BE2C (cell line): ENCODE results near the gene RNLS.

ENCODE experiments used
- DNase-seq: peaks from one replicate; pipeline ENCODE4 v3.0.0-alpha.2; 2020
- H3K27me3 ChIP-seq: fragments of 250-450 bp; sonication (Bioruptor Pico); 2 replicates; pipeline ENCODE4 v1.5.1; 2020; ENCODE audit warnings: mild to moderate bottlenecking
- H3K36me3 ChIP-seq: fragments of 250-450 bp; sonication (Bioruptor Pico); 2 replicates; pipeline ENCODE4 v1.5.1; 2020; ENCODE audit warnings: mild to moderate bottlenecking
- H3K4me1 ChIP-seq: fragments of 250-450 bp; sonication (Bioruptor Pico); 2 replicates; pipeline ENCODE4 v1.5.1; 2020
- H3K4me3 ChIP-seq: 2 replicates; pipeline ENCODE4 v1.5.1; 2011; ENCODE audit warnings: low read depth, low read length
- H3K9me3 ChIP-seq: fragments of 250-450 bp; sonication (Bioruptor Pico); 2 replicates; pipeline ENCODE4 v1.5.1; 2020
- CTCF ChIP-seq: IDR thresholded peaks from 2 replicates; pipeline ENCODE4 v1.5.1; 2012; ENCODE audit warnings: mild to moderate bottlenecking, low read depth, low read length

Gene RNLS

GRCh38 chr10:88546497-88546896 is 36.6 kb downstream of the RNLS start:
- Histone ChIP-seq H3K4me3 (no peak overlapping the region), H3K27me3 (no peaks in the 10 kb centered on the region), H3K9me3 (no peaks in the 10 kb centered on the region), H3K4me1 (no peaks in the 10 kb centered on the region; the same call in 1 of the 2 replicates), H3K36me3 (no peaks in the 10 kb centered on the region)
- no peak for DNase-seq
- no peak for TF ChIP-seq CTCF

GRCh38 chr10:88545359-88545758 is 37.8 kb downstream of the RNLS start:
- Histone ChIP-seq H3K27me3 (no peaks in the 10 kb centered on the region), H3K9me3 (no peaks in the 10 kb centered on the region), H3K4me3 (no peak overlapping the region), H3K4me1 (no peaks in the 10 kb centered on the region; the same call in 1 of the 2 replicates), H3K36me3 (no peaks in the 10 kb centered on the region)
- no peak for DNase-seq
- TF ChIP-seq CTCF = no peak

DNA sequence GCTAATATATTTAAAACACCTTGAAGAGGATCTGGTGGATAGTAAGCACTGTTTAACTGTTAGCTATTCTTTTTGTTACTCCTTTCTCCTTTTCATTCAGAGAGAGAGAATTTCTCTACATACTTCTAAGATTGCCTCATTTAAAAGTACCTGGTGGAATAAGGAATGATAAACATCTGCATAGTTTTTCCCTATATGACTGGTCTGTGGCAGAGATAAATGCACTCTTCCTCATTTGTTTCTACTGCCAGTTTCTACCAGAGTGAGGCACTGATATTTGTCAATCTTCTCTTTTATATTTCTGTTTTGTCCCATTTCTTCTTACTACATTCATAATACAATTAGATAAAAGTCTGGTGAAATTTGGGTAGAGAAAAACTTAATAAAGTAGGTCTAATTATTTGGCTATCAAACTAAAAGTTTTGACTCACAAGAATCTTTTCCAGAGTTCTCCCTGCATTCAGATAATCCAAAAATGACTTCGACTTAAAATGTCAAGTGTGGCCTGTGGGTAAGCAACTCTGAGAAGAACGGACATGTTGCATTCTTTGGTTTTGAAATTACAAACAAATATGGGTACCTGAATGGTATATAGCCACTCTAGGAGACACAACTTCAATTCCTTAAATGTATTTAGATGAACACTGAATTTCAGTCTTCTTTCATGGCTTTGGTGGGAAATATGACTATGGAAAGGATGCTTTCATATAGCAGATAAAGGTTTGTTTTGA is 38.8 kb downstream of the RNLS start:
- DNase-seq = no peak
- Histone ChIP-seq H3K4me3 (no peak overlapping the region), H3K36me3 (no peaks in the 10 kb centered on the region), H3K4me1 (no peaks in the 10 kb centered on the region; the same call in 1 of the 2 replicates), H3K27me3 (no peaks in the 10 kb centered on the region), H3K9me3 (no peaks in the 10 kb centered on the region)
- no peak for TF ChIP-seq CTCF

- Histone ChIP-seq H3K36me3 (no peaks in the 10 kb centered on the region), H3K27me3 (no peaks in the 10 kb centered on the region), H3K4me3 (no peak overlapping the region), H3K4me1 (no peaks in the 10 kb centered on the region; the same call in 1 of the 2 replicates), H3K9me3 (no peaks in the 10 kb centered on the region)
- DNase-seq = no peak
- no peak for TF ChIP-seq CTCF
Measured at GRCh38 chr10:88542522-88542921, 40.6 kb downstream of the RNLS start.

DNA sequence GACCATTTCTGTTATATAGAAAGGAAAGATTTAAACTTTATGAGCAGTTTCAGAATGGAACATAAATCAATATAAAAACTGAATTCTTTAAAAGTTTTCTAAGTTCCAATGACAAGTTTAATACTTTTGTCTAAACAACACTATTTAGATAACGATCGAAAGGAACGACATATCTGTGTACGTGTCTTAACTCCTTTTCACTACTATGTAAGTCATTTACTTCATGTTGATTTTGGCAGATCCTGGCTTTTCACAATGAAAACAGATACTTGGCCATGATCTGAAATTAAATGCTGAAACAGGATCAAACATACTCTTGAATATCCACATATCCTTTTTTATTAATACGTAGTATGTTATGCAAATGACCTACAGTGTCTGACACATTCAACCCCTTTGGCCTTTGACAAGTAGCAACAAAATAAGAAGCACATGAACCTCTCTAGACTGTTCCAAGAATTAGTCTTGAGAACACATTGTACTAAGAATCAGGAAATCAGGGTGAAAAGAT is 41.9 kb downstream of the RNLS start:
- Histone ChIP-seq H3K27me3 (no peaks in the 10 kb centered on the region), H3K36me3 (no peaks in the 10 kb centered on the region), H3K4me3 (no peak overlapping the region), H3K9me3 (no peaks in the 10 kb centered on the region), H3K4me1 (no peaks in the 10 kb centered on the region; the same call in 1 of the 2 replicates)
- TF ChIP-seq CTCF = no peak
- no peak for DNase-seq

DNA sequence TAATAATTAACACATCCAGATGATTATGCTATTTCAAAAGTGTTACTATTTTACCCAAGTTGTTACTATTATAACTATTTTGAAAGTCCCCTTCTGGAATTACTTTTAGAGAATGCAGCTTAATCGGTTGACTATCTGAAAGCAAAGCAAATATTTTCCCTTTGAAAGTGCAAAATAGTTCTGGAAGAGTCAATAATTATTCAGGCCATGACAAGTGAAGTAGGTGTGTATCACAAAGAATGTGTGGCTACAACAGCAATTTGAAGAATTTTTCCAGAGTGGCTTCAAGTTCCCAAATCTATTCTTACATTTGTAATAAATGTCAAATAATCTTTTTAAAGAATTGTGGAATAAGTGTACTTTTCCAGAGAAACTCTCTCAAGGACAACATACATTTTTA is 42.8 kb downstream of the RNLS start:
- no peak for TF ChIP-seq CTCF
- Histone ChIP-seq H3K27me3 (no peaks in the 10 kb centered on the region), H3K4me3 (no peak overlapping the region), H3K36me3 (no peaks in the 10 kb centered on the region), H3K9me3 (no peaks in the 10 kb centered on the region), H3K4me1 (no peaks in the 10 kb centered on the region; the same call in 1 of the 2 replicates)
- DNase-seq = no peak
